IMR-90 (cell line): ENCODE measurements around the gene CELSR1. TPM values are rescaled to one million over a fixed set of nuclear protein-coding genes. Genes with fewer than 3 reads are reported as not detected.

Source experiments
- ATAC-seq: fragments of 200-7000 bp; cut with Tn5 transposase; 2 replicates; pipeline ENCODE4 v1.9.1; 2020; ENCODE audit warnings: low read depth, mild to moderate bottlenecking, moderate library complexity
- BruUV-seq: library from RNA; stranded (reverse); fragments of 400-500 nt; replicated peaks from 2 replicates; lab custom pipeline; 2021; lab: Mats Ljungman, UMichigan
- CTCF ChIA-PET: fragments of 300-600 bp; formaldehyde crosslinking; extraction: SDS; loops from one replicate; lab custom pipeline; 2021; ENCODE audit warnings: antibody characterized with exemption; lab: Yijun Ruan, JAX
- POLR2A ChIA-PET: fragments of 300-600 bp; sonication (Branson Sonifier 250); formaldehyde crosslinking; loops from one replicate; lab custom pipeline; 2022; ENCODE audit warnings: antibody characterized with exemption; ENCODE audit not compliant: unreplicated experiment; lab: Charles Lee
- DNase-seq: peaks from one replicate; pipeline ENCODE4 v3.0.0; 2013
- H2AFZ ChIP-seq: replicated peaks from 2 replicates; pipeline ENCODE3; 2013; ENCODE audit warnings: low read length, mild to moderate bottlenecking; ENCODE audit not compliant: poor library complexity
- H2AK5ac ChIP-seq: 2 replicates; pipeline ENCODE4 v1.6.1; 2013; ENCODE audit warnings: low read depth, low read length, inconsistent platforms
- H2AK9ac ChIP-seq: replicated peaks from 2 replicates; pipeline ENCODE3; 2013; ENCODE audit warnings: mild to moderate bottlenecking, low read depth, low read length, moderate library complexity; ENCODE audit not compliant: poor library complexity
- H2BK120ac ChIP-seq: 2 replicates; pipeline ENCODE4 v1.6.1; 2013; ENCODE audit warnings: low read depth, low read length, inconsistent platforms
- H2BK15ac ChIP-seq: 3 replicates; pipeline ENCODE4 v1.6.1; 2013; ENCODE audit warnings: low read depth, low read length, inconsistent platforms
- H2BK20ac ChIP-seq: 2 replicates; pipeline ENCODE4 v1.6.1; 2013; ENCODE audit warnings: low read depth, mild to moderate bottlenecking, inconsistent platforms, low read length, moderate library complexity
- H2BK5ac ChIP-seq: 2 replicates; pipeline ENCODE4 v1.6.1; 2013; ENCODE audit warnings: mild to moderate bottlenecking, low read depth, low read length, inconsistent platforms; ENCODE audit not compliant: poor library complexity, severe bottlenecking
- H3K14ac ChIP-seq: replicated peaks from 2 replicates; pipeline ENCODE4 v1.6.1; 2013; ENCODE audit warnings: low read depth, low read length, inconsistent platforms
- H3K18ac ChIP-seq: 2 replicates; pipeline ENCODE4 v1.6.1; 2013; ENCODE audit warnings: low read depth, low read length, control low read depth
- H3K23ac ChIP-seq: 2 replicates; pipeline ENCODE4 v1.6.1; 2013; ENCODE audit warnings: low read depth, low read length, inconsistent platforms
- H3K27ac ChIP-seq: 2 replicates; pipeline ENCODE4 v1.5.1; 2013; ENCODE audit warnings: mild to moderate bottlenecking, control low read depth, low read length; ENCODE audit not compliant: insufficient read depth
- H3K27me3 ChIP-seq: 2 replicates; pipeline ENCODE4 v1.6.1; 2013; ENCODE audit warnings: low read length; ENCODE audit not compliant: control insufficient read depth, insufficient read depth
- H3K36me3 ChIP-seq: 2 replicates; pipeline ENCODE4 v1.6.1; 2013; ENCODE audit warnings: low read length, mixed read lengths; ENCODE audit not compliant: control insufficient read depth, insufficient read depth
- H3K4ac ChIP-seq: 2 replicates; pipeline ENCODE4 v1.6.1; 2013; ENCODE audit warnings: low read depth, low read length, inconsistent platforms
- H3K4me1 ChIP-seq: 2 replicates; pipeline ENCODE4 v1.6.1; 2013; ENCODE audit warnings: low read length, mixed read lengths; ENCODE audit not compliant: control insufficient read depth, insufficient read depth
- H3K4me2 ChIP-seq: 2 replicates; pipeline ENCODE4 v1.6.1; 2013; ENCODE audit warnings: low read depth, mild to moderate bottlenecking, control low read depth, low read length, moderate library complexity
- H3K4me3 ChIP-seq: 2 replicates; pipeline ENCODE4 v1.5.1; 2013; ENCODE audit warnings: low read depth, mild to moderate bottlenecking, control low read depth, low read length, moderate library complexity; ENCODE audit not compliant: insufficient read depth
- H3K56ac ChIP-seq: 2 replicates; pipeline ENCODE4 v1.6.1; 2013; ENCODE audit warnings: low read length, inconsistent platforms; ENCODE audit not compliant: insufficient read depth; ENCODE audit errors: extremely low read depth
- H3K79me1 ChIP-seq, 2 experiments: 2 replicates each; pipeline ENCODE4 v1.6.1; 2013; ENCODE audit warnings: low read length in 2 of 2, inconsistent platforms in 1 of 2, low read depth in 1 of 2
- H3K9ac ChIP-seq: 2 replicates; pipeline ENCODE4 v1.6.1; 2013; ENCODE audit warnings: low read depth, low read length, control low read depth
- H3K9me1 ChIP-seq: 2 replicates; pipeline ENCODE4 v1.6.1; 2013; ENCODE audit warnings: low read length, inconsistent platforms; ENCODE audit not compliant: insufficient read depth
- H3K9me3 ChIP-seq: 2 replicates; pipeline ENCODE4 v1.6.1; 2013; ENCODE audit warnings: low read length; ENCODE audit not compliant: control insufficient read depth, insufficient read depth
- H4K20me1 ChIP-seq: 2 replicates; pipeline ENCODE4 v1.6.1; 2013; ENCODE audit warnings: low read length, inconsistent platforms; ENCODE audit not compliant: insufficient read depth
- H4K5ac ChIP-seq: 2 replicates; pipeline ENCODE4 v1.6.1; 2013; ENCODE audit warnings: mild to moderate bottlenecking, low read depth, low read length, control low read depth
- H4K8ac ChIP-seq, 2 experiments: 2 replicates each; pipeline ENCODE4 v1.6.1; 2013; ENCODE audit warnings: low read depth in 2 of 2, low read length in 2 of 2, control low read depth in 1 of 2, inconsistent platforms in 1 of 2
- H4K91ac ChIP-seq: 2 replicates; pipeline ENCODE4 v1.6.1; 2013; ENCODE audit warnings: low read depth, low read length, inconsistent platforms; ENCODE audit not compliant: insufficient read depth
- BHLHE40 ChIP-seq: fragments of 150-350 bp; IDR thresholded peaks from 2 replicates; pipeline ENCODE4 v1.6.1; 2016; ENCODE audit warnings: mild to moderate bottlenecking, low read depth, low read length
- CEBPB ChIP-seq: IDR thresholded peaks from 2 replicates; pipeline ENCODE4 v1.6.1; 2012; ENCODE audit warnings: low read depth, low read length, improper control_type of control experiment
- CHD1 ChIP-seq: IDR thresholded peaks from 2 replicates; pipeline ENCODE4 v1.6.1; 2012; ENCODE audit warnings: low read depth, low read length, improper control_type of control experiment
- FOS ChIP-seq: fragments of 150-350 bp; IDR thresholded peaks from 2 replicates; pipeline ENCODE4 v1.6.1; 2016; ENCODE audit warnings: low read depth, low read length
- MAFK ChIP-seq: IDR thresholded peaks from 2 replicates; pipeline ENCODE4 v1.6.1; 2012; ENCODE audit warnings: low read depth, low read length, improper control_type of control experiment
- MAZ ChIP-seq: IDR thresholded peaks from 2 replicates; pipeline ENCODE4 v1.6.1; 2012; ENCODE audit warnings: low read depth, mild to moderate bottlenecking, low read length, improper control_type of control experiment, moderate library complexity, borderline replicate concordance
- MXI1 ChIP-seq: IDR thresholded peaks from 2 replicates; pipeline ENCODE4 v1.6.1; 2012; ENCODE audit warnings: low read depth, mild to moderate bottlenecking, low read length, moderate library complexity, borderline replicate concordance
- NFE2L2 ChIP-seq: fragments of 150-350 bp; IDR thresholded peaks from 2 replicates; pipeline ENCODE4 v1.6.1; 2016; ENCODE audit warnings: low read depth, mild to moderate bottlenecking, low read length
- POLR2A ChIP-seq: IDR thresholded peaks from 2 replicates; pipeline ENCODE4 v1.6.1; 2012; ENCODE audit warnings: mild to moderate bottlenecking, low read depth, low read length
- RAD21 ChIP-seq: IDR thresholded peaks from 2 replicates; pipeline ENCODE4 v1.6.1; 2012; ENCODE audit warnings: low read length, improper control_type of control experiment
- RCOR1 ChIP-seq: IDR thresholded peaks from 2 replicates; pipeline ENCODE4 v1.6.1; 2012; ENCODE audit warnings: mild to moderate bottlenecking, low read length, improper control_type of control experiment; ENCODE audit not compliant: insufficient replicate concordance
- RFX5 ChIP-seq: IDR thresholded peaks from 2 replicates; pipeline ENCODE4 v1.8.0; 2012; ENCODE audit warnings: low read depth, mild to moderate bottlenecking, low read length, moderate library complexity
- SMC3 ChIP-seq: fragments of 150-350 bp; IDR thresholded peaks from 2 replicates; pipeline ENCODE4 v1.6.1; 2016; ENCODE audit warnings: low read depth, mild to moderate bottlenecking, antibody characterized with exemption, low read length, moderate library complexity
- USF2 ChIP-seq: fragments of 150-350 bp; IDR thresholded peaks from 2 replicates; pipeline ENCODE4 v1.6.1; 2017; ENCODE audit warnings: mild to moderate bottlenecking, antibody characterized with exemption, low read length, low read depth
- WGBS, 2 experiments: methylation state at CpG; one replicate each; pipeline versions ENCODE4 v1.1.5 to v1.1.7; 2013; ENCODE audit warnings: missing lambda C conversion rate in 2 of 2; ENCODE audit not compliant: insufficient read length in 1 of 2; ENCODE audit errors: extremely low coverage in 2 of 2; 5-methylcytosine and 5-hydroxymethylcytosine counted together
- dilution Hi-C: fragments of 300-500 bp; cut with HindIII; formaldehyde crosslinking; loops from one replicate; pipeline ENCODE4 v1.14.3; 2018; ENCODE audit warnings: low sequenced_read_pairs; ENCODE audit not compliant: unreplicated experiment
- in situ Hi-C: fragments of 300-500 bp; cut with MboI; formaldehyde crosslinking; loops from 3 replicates; pipeline ENCODE4 v1.14.3; 2019; ENCODE audit warnings: low sequenced_read_pairs, inconsistent platforms, mixed read lengths
- intact Hi-C: fragments of 100-400 bp; cut with micrococcal nuclease; formaldehyde crosslinking; loops from 2 replicates; pipeline ENCODE4 v1.10.0; 2022
- polyA plus RNA-seq, 3 experiments: library from polyadenylated mRNA; depleted of rRNA; stranded (reverse); fragments of >200 nt; gene quantifications; 2 replicates each; pipeline ENCODE4 v1.2.3, GENCODE V29; 2012; ENCODE audit warnings: low replicate concordance in 1 of 3
- total RNA-seq: library from RNA; depleted of rRNA; stranded (reverse); fragments of >200 nt; gene quantifications from 2 replicates; pipeline ENCODE4 v1.2.3, GENCODE V29; 2012
- TF ChIP-seq, protein P1 (sequence below): fragments of 150-350 bp; IDR thresholded peaks from 2 replicates; pipeline ENCODE4 v1.6.1; 2016; ENCODE audit warnings: low read depth, mild to moderate bottlenecking, low read length, moderate library complexity, borderline replicate concordance
- TF ChIP-seq, protein P2 (sequence below): conservative IDR thresholded peaks from 2 replicates; pipeline ENCODE4 v1.5.1; 2012; ENCODE audit warnings: mild to moderate bottlenecking, low read depth, low read length, improper control_type of control experiment

The CELSR1 gene
- total and polyA plus RNA-seq, 2 of the 4 experiments (the other 2 are of a cell fraction) = 0.36 to 0.82 TPM

- H2BK20ac ChIP-seq = no peak overlapping the region
- H3K36me3 ChIP-seq = no peaks in the 10 kb centered on the region
- H2BK15ac ChIP-seq = no peak overlapping the region
- no peak overlapping the region for H2AK5ac ChIP-seq
- H4K20me1 ChIP-seq = peaks cover 26% of the 10 kb centered on the region
- H3K4me1 ChIP-seq = peaks cover 21% of the 10 kb centered on the region
- ChIA-PET CTCF (no interaction called here), POLR2A (no interaction called here)
- DNase-seq (no peak), ATAC-seq (no peak)
- in situ Hi-C loops = no loop called here
- no peak overlapping the region for H3K27ac ChIP-seq
- no peaks in the 10 kb centered on the region for H3K9me1 ChIP-seq
- no peak overlapping the region for H4K5ac ChIP-seq
- H2BK120ac ChIP-seq = no peak overlapping the region
- no peak overlapping the region for H2AK9ac ChIP-seq
- no peak overlapping the region for H3K4ac ChIP-seq
- H3K23ac ChIP-seq = no peak overlapping the region
- no peak overlapping the region for H3K18ac ChIP-seq
- H3K4me3 ChIP-seq = no peak overlapping the region
- intact Hi-C loops = no loop called here
- H3K4me2 ChIP-seq = no peak overlapping the region
- H3K79me1 ChIP-seq = peaks cover 12 to 17% of the 10 kb centered on the region in 2 experiments; a peak in 3 of 4 replicates
- no peak overlapping the region for H3K56ac ChIP-seq
- 93% methylated on average over 6 of the region's 13 CpGs; no CpG with 5 or more reads in 1 of the 2 experiments for WGBS, 2 experiments
- no peak overlapping the region for H2AFZ ChIP-seq
- H4K91ac ChIP-seq = no peak overlapping the region
- dilution Hi-C loops = no loop called here
- no peaks in the 10 kb centered on the region for H3K9me3 ChIP-seq
- no peak overlapping the region for H3K14ac ChIP-seq
- H3K9ac ChIP-seq = no peak overlapping the region
- TF ChIP-seq RAD21 = no peak
- TF ChIP-seq MAFK = no peak
- TF ChIP-seq, protein P1, sequence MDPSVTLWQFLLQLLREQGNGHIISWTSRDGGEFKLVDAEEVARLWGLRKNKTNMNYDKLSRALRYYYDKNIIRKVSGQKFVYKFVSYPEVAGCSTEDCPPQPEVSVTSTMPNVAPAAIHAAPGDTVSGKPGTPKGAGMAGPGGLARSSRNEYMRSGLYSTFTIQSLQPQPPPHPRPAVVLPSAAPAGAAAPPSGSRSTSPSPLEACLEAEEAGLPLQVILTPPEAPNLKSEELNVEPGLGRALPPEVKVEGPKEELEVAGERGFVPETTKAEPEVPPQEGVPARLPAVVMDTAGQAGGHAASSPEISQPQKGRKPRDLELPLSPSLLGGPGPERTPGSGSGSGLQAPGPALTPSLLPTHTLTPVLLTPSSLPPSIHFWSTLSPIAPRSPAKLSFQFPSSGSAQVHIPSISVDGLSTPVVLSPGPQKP = no peak
- TF ChIP-seq NFE2L2 = no peak
- TF ChIP-seq MXI1 = no peak
- no peak for TF ChIP-seq FOS
- TF ChIP-seq USF2 = no peak
- no peak for TF ChIP-seq MAZ
- TF ChIP-seq POLR2A = no peak
- TF ChIP-seq RFX5 = no peak
- TF ChIP-seq, protein P2, sequence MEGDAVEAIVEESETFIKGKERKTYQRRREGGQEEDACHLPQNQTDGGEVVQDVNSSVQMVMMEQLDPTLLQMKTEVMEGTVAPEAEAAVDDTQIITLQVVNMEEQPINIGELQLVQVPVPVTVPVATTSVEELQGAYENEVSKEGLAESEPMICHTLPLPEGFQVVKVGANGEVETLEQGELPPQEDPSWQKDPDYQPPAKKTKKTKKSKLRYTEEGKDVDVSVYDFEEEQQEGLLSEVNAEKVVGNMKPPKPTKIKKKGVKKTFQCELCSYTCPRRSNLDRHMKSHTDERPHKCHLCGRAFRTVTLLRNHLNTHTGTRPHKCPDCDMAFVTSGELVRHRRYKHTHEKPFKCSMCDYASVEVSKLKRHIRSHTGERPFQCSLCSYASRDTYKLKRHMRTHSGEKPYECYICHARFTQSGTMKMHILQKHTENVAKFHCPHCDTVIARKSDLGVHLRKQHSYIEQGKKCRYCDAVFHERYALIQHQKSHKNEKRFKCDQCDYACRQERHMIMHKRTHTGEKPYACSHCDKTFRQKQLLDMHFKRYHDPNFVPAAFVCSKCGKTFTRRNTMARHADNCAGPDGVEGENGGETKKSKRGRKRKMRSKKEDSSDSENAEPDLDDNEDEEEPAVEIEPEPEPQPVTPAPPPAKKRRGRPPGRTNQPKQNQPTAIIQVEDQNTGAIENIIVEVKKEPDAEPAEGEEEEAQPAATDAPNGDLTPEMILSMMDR = no peak
- TF ChIP-seq RCOR1 = no peak
- no peak for TF ChIP-seq SMC3
- no peak for TF ChIP-seq CEBPB
- TF ChIP-seq BHLHE40 = no peak
- no peak for TF ChIP-seq CHD1
- BruUV-seq = no TSS peak
- no peak overlapping the region for H4K8ac ChIP-seq
- no peak overlapping the region for H2BK5ac ChIP-seq
- H3K27me3 ChIP-seq = peaks cover 5% of the 10 kb centered on the region; the same call in 1 of the 2 replicates
Observed at GRCh38 chr22:46580940-46581537, 43.6 kb upstream of the CELSR1 start.
